ENCODE results near the gene NCS1. TPM values are rescaled to one million over a fixed set of nuclear protein-coding genes. Genes with fewer than 3 reads are reported as not detected.

Gene NCS1
- total RNA-seq, 1 donor from 2014 or later: 1.0 TPM

DNA sequence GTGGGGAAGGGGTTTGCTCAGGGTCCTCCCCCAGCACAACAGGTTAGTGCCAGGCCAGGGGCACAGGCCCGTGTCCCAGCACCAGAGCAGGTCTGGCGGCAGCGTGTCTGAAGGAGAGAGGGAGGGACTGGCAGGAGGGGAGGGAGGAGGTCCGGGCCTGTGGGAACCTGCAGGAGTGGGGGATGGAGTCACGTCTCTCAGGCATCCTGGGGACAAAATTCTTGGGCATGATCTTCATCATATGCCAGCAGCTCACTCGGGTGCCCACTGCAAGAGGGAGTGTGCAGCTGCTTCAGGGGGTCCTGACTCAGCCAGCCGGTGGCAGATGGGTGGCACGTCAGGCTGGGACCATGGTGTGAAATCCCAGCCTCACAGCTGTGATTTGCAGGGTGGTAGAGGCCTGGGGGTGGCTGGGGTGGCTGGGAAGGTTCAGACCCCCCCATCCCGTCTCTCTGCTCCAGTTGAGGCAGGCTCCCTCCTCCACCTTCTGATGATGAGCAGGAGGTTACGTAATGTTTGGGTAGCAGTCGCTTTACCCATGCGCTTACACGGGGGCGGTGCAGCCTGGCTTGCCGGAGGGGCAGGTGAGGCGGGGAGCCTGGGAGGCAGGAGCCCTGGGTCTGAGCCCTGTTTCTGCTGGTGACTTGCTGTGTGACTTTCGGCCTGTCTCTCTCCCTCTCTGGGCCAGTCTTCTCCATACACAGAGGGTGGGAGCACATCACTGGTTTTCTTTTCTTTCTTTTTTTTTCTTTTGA, 40.5 kb downstream of the NCS1 start:
- intact Hi-C loops (cut with micrococcal nuclease): no loop called here

DNA sequence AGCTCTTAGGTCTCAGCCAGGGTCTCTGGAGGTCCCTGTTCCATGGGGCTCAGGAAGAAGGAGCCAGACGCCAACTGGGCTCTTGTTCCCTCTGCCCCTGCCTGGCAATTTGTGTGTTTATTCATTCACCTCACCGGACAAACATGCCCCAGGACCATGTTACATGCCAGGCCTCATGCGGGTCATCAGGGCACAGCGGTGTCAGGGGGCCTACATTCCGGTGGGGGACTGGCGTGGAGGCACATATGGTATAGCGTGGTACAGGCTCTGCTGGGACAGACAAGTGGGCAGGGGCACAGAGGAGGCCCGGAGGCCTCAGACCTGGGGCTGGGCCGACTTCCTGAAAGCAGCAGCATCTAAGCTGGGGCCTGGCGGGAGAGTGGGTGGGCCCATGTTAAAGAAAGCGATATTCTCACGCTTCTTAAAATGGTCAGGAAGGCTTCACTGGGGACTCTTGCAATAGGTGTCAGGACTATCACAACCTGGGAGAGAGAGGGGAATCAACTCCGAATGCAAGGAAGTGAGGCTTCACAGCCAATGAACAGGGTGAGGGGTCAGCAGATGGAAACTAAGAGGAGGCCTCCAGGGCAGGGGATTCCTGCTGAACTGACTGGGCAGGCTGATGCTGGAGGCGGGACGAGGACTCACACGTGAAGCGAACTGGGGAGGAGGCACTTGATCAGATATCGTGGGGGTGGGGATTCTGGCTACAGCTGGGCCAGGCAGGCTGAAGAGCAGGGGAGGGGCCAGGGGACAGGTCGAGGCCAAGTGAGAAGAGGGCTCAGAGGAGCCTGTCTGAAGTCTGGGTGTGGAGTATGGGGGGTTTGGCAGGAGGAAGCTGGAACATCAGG, 41.9 kb downstream of the NCS1 start:
- intact Hi-C loops (cut with micrococcal nuclease): no loop called here

DNA sequence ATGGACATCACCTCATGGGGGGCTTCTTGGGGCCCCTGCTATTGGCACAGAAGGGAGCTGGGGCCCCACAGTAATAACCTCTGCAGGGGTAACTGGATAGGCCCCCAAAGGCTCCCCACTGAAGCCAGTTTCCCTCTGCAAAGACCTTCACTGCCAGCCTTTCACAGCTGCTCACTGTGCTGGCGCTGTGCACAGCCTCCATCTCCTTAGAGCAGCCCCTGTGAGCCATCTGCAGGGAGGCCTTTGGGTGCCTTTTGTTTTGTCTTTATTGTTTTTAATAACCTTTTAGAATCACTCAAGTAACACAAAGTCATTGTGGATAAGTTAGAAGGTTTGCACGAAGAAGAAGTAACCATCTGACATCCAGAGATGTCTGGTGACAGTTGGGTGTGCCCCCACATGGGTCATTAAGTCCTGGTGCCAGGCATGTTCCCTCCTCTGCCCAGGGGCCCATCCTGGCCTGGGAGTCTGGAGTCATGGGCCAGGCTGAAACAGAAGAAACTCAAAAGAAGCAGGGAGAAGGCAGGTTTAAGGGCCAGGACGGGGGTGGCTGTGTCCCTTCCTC, 42.7 kb downstream of the NCS1 start:
- intact Hi-C loops (cut with micrococcal nuclease): no loop called here

DNA sequence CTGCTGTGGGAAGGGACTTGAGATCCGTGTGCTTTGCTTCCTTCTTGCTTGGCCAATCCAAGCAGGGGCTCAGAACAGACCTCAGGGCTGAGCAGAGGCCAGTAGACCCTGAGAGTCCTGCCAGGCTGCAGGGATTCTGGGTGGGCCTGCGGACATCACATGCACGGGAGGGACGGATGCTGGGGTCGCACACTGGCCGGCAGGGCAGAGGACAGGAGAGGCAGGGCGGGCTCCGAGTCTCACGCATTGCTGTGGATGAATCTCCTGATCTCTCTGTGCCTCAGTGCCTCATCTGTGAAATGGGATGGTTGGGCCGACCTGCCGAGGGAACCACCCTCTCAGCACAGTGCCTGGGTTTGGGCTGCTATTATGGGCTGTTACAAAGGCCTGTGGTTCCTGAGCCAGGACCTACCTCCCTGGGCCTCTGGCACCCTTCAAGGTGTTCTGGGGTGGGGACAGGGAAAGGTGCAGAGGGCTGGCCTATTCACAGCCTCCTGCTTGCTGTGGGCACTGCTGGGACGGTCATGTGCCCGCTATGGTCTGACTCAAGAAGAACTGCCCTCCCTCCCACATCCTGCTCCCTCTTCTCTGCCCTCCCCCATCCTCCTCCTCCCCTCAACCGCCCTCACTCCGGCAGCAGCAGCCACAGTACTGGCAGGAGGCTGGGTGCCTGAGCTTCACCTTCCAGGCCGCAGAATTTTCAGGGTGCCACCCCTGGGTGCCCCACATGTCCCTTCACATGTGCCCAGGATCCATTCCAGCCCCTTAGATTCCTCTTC, 43.3 kb downstream of the NCS1 start:
- intact Hi-C loops (cut with micrococcal nuclease): no loop called here

DNA sequence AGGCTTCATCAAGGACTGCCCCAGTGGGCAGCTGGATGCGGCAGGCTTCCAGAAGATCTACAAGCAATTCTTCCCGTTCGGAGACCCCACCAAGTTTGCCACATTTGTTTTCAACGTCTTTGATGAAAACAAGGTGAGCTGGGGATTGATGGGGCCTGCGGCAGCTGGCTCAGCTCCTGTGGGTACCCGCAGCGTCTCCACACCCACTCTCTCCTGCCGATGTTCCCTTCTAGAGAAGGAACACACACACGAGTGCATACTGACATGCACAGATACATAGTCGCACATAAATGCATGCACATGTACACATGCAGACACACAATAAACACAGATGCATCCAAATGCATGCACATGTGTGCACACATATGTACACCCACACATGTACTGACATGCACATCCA, 45.6 kb downstream of the NCS1 start:
- intact Hi-C loops (cut with micrococcal nuclease): no loop called here

DNA sequence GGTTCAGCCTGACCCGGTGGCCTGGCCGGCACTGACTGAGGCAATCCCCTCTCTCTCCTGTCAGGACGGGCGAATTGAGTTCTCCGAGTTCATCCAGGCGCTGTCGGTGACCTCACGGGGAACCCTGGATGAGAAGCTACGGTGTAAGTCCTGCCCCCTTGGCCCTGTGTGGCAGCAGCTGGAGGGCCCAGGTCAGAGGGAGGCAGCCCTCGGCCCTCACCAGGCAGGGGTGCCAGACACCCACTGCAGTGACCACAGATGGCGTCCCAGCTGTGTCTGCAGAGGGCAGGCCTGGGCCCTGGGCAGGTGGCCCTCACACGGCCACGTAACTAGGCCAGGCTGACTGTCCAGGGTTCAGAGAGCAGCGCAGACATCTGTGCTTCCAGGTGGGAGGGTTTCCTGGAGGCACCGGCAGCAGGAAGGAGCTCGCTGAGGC, 47.5 kb downstream of the NCS1 start:
- intact Hi-C loops (cut with micrococcal nuclease): no loop called here

DNA sequence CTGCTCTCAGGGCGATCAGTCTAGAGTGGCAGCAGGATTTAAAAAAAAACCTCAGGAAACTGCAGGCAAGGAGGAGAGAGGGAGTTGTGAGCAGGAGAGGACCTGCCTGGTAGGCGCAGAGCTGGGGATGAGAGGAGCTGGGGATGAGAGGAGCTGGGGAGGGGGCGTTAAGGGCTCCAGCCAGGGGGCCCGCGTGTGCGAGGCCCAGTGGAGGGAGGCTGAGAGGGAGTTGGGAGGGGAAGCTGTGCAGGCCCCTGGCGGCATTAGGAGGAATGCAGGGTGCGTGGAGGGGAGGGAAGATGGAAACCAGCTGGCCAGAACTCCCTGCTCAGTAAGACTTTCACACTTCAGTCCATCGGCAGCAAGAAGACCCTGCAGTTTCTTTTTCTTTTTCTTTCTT, 48.1 kb downstream of the NCS1 start:
- intact Hi-C loops (cut with micrococcal nuclease): no loop called here

DNA sequence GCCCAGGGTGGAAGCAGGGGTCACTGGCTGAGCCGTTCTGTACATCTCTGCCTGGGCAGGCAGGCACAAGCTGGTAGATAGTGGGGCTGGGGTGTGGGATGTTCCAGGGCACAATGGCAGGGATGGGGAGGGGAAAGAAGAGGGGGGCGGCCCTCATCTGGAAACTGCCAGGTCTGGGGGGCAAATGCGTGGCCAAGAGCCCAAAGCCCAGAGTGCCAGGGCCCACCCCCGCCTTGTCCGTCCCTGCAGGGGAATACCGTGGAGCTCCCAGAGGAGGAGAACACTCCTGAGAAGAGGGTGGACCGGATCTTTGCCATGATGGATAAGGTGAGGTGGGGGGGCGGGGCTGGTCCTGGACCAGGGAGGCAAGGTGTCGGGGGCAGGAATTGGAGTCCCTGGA, 50.6 kb downstream of the NCS1 start:
- intact Hi-C loops (cut with micrococcal nuclease): no loop called here

DNA sequence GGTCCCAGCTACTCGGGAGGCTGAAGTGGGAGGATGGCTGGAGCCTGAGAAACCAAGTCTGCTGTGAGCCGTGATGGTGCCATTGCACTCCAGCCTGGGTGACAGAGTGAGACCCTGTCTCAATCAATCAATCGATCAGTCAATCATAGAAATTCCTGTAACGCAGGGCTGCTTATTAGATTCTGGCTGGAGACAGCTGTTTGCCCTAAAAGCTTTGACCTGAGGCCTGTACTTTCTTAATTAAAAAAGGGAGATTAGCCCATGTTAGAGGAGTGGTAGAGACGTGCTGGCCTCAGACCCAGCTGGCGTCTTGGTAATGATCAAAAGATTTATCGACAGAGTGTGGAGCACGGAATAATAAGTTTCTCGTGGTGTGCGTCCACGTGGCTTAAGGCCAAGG, 52.9 kb downstream of the NCS1 start:
- intact Hi-C loops (cut with micrococcal nuclease): no loop called here

DNA sequence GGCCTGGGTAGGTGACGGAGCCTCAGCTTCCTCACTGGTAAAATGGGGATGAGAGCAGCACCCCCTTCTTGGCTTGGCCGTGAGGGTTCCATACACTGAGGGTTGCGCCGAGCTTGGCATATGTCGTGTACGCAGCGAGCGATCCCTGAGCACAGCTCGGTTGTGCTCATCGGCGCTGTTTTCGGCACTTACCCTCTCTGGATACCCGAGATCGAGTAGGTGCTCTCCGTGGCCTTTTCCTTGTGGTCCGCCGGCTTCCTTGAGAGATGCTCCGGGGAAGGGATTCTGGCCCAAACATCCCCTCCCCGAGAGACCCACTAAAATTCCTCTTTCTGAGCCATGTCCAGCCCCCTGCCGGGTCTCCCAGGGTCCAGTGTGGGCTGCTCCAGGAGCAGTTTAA, 53.4 kb downstream of the NCS1 start:
- intact Hi-C loops (cut with micrococcal nuclease): no loop called here

DNA sequence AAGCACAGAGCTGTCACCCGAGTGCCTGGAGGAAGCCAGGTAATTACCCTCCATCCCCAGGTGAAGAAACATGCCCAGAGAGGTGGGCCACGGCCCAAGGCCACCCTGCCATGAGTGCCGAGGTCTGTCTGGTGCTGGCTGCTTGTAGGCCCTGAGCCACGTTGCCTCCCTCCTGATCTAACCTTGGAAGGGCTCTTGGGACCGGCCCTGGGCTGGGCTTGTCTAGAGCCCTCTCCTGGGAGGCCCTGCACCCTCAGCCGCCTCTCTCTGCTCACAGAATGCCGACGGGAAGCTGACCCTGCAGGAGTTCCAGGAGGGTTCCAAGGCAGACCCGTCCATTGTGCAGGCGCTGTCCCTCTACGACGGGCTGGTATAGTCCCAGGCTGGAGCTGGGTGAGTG, 53.9 kb downstream of the NCS1 start:
- intact Hi-C loops (cut with micrococcal nuclease): no loop called here

DNA sequence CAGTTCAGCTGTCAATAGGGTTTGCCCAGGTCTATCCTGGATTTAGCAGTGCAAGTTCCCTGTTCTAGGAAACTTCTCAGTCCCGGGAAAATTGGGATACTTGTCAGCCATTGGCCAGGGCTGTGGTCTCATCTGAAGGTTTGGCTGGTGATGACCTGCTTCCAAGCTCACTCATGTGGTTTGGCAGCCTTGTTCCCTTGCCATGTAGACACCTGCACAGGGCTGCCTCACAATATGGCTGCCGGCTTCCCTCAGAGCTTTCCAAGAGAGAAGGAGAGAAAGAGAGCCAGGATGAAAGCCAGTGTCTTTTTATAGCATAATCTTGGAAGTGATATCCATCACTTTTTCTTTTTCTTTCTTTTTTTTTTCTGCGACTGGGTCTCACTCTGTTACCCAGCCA, 55.6 kb downstream of the NCS1 start:
- intact Hi-C loops (cut with micrococcal nuclease): no loop called here

DNA sequence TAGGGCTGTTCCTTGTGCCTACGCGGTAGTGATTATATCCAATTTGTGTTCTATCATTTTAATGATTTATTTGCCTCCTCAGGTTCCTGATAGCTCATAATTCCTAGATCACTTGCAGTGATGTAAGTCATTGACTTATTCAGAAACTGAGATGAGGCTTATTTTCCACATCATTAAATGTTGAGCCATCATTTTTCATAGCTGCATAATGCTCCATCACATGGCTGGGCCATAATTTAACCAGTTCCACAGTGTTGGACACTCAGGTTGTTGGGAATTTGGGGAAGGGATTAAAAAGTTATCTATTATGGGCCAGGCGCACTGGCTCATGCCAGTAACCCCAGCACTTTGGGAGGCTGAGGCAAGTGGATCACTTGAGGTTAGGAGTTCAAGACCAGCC, 57.6 kb downstream of the NCS1 start:
- intact Hi-C loops (cut with micrococcal nuclease): no loop called here

DNA sequence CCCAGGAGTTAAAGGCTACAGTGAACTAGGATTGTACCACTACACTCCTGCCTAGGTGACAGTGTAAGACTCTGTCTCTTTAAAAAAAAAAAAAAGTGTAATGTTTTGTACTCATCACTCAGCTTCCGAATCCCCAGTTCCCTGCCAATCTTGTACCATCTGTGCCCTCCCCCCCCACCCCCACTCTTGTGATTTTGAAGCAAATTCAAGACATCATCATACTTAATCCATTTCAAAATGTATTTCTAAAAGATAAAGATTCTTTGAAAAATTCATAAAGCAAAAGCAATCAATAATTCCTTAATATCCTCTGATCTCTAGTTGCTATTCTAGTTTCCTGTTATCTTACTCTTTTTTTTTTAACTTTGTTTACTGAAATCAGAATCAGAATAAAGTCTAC, 58.4 kb downstream of the NCS1 start:
- intact Hi-C loops (cut with micrococcal nuclease): no loop called here

DNA sequence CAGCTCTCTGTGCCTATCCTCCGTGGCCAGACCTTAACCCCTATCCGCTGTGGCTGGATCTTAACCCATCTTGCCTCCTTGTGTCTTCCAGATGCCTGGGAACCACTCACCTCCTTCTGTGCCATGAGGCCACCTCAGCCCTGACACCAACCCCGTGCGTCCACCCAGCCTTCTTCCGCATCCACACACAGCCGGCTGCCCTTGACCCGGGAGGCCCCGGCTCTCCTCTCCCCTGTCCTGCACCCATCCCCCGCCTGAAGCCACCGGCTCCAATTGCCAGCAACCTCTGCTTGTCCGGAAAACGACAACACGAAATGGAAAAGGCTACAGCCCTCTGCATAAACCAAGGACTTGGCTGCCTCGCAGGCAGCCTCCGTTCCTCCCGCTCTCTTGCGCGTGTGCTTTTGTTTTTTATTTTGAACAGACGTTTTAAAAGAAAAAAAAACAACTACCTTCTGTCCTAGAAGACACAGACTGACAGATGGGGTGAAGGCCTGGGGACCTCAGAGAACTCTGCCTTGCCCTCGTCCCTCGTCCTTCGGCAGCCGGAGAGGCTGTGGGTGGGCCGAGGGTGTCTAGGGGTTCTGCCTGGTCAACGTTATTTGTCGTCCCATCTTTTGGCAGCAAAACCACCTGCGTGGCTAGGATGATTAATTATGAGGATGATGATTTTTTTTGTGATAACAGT, 60.8 kb downstream of the NCS1 start:
- intact Hi-C loops (cut with micrococcal nuclease): no loop called here

DNA sequence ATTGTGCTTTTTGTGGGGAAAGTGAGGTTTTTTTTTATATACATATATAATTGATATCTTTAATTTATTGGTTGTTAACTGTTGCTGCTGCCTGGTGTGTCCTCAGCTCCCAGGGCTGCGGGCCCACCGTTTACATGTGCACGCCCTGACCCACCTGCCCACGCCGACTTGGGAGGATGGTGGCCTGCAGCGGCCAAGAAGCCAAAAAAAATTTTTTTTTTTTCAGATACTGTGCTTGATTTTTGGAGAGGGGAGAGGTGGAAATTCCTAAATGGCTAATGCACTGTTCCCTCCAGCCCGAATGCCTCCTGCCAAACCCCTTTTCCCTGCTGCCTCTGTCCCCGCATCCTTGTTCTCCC, 61.4 kb downstream of the NCS1 start:
- intact Hi-C loops (cut with micrococcal nuclease): no loop called here

DNA sequence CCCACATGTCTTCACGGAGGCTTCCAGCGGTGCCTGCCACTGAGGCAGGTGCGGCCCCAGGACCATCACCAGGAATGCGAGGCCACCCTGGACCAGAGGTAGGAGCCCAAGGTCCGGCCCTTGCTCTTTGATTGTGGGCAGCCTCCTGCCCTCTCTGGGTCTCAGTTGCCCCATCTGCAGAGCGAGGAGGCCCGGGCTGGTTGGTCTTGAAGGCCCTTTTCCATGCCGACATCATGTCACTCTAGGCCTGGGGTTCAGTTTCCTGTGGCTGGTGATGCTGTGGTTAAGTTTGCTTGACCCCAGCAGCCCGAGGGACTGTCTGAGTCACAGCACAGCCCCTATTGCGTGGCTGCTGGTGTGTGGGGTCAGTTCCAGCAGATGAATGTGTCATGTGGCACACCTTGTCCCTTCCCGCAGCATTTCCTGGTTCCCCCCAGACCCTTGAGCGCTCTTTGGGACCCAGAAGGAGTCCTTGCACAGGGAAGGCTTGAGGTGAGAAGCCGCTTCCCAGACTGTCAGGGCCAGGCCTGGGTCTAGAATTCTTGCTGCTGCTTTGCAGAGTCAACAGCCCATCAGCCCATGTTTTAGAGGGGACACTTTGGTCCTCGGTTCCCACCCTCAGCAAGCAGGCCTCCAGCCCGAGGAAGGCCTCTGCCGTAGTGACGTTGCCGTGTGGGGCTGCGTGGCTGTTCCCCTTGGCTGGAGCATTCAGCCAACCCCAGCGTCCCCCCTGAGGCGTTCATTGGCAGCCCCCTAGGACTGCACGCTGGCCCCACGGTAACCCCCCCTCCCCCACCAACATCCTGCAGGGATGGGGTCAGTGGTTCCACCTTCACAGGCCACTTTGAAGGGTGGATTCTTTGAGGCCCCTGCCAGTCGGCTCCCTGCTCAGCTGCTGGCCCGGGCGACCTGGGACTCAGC, 62.4 kb downstream of the NCS1 start:
- intact Hi-C loops (cut with micrococcal nuclease): loop anchor here (5.0 kb wide), 1 partner anchor 507 kb away; no protein-coding TSS in a partner anchor

DNA sequence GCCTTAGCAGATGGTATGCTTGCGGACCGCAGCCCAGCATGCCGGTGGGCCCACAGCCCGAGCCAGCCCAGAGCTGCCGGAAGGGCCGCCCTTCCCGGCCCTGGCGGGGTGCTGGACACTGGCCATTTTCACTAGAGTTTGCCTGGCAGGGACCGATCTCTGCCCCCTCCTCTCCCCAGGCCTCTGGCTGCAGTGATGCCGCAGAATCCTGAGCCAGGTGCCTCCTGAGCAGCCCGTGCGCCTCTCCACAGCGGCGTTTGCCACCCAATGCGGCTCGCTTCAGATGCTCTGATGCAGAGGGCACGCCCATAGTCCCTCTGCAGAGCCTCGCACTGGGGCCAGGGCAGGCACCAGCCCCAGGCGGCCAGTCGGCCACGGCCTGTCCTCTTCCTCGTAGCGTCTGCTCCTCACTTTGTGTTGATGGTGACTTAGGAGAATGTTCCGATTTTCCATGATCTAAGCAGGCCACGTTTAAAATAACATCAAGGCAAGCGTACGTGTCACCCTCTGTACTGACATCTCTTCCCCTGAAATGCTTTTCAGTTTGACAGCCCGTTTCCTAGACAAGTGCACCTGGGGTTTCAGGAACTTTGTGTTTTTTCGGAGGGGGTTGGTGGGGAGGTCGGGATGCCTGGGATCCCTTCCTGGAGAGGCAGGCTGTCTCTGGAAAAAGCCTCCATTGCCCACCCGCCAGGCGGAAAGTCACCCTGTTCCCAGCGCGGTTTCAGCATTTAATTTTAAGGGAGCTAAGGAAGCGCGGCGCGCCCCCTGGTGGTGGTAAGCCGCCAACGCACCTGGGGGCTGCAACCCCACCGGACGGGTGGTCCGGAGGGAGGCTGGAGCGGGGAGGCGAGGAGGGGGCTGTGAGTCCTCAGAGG, 63.6 kb downstream of the NCS1 start:
- intact Hi-C loops (cut with micrococcal nuclease): loop anchor here (1.0 to 5.0 kb wide), 3 partner anchors 107 to 508 kb away; no protein-coding TSS in a partner anchor
